GM12878 (cell line): ENCODE measurements around the gene UGT1A8.

Experiments used
- CBX5 ChIP-seq: sonication (generic); IDR thresholded peaks from 2 replicates; pipeline ENCODE4 v1.6.1; 2016; ENCODE audit warnings: low read depth, moderate library complexity, mild to moderate bottlenecking, inconsistent platforms
- CTCF ChIP-seq, 3 experiments: IDR thresholded peaks in 2 of 3; conservative IDR thresholded peaks in 1 of 3; 2 replicates each; pipeline ENCODE4 v1.5.1; 2011; ENCODE audit warnings: low read depth in 3 of 3, low read length in 3 of 3, mild to moderate bottlenecking in 3 of 3, control low read depth in 2 of 3, moderate library complexity in 2 of 3, inconsistent platforms in 1 of 3, mixed read lengths in 1 of 3; ENCODE audit not compliant: control insufficient read depth in 2 of 3, insufficient read depth in 1 of 3; ENCODE audit errors: extremely low read depth in 1 of 3
- GABPA ChIP-seq: IDR thresholded peaks from 2 replicates; pipeline ENCODE4 v1.6.1; 2014; ENCODE audit warnings: antibody characterized with exemption, low read depth, mild to moderate bottlenecking, inconsistent platforms
- REST ChIP-seq: IDR thresholded peaks from 2 replicates; pipeline ENCODE4 v1.6.1; 2012; ENCODE audit warnings: mild to moderate bottlenecking, low read depth, low read length
- TCF7 ChIP-seq: IDR thresholded peaks from 2 replicates; pipeline ENCODE4 v1.6.1; 2014; ENCODE audit warnings: antibody characterized with exemption, borderline replicate concordance

DNA sequence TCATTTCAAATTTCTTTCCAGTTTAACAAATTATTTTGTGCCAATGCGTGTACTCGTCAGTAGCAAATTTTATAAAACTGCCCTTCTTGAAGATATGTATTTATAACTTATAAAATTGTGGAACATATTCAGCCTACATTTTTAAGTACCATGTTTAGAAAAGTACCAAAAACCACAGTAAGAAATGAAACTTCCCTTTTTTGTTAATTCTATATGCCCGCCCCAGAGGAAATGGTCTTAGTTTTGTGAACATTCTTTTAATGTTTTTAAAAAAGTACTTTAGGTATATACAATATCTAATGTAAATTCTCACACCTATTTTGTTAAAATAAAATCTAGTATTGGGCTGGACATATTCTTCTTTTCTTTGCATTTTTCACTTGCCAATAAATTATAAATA is 55.5 kb downstream of the UGT1A8 start:
- TF ChIP-seq CBX5 = no peak
- no peak for TF ChIP-seq CTCF (IDR thresholded peaks at IDR 0.05 in 2 of 3, conservative IDR thresholded peaks at IDR 0.05 in 1 of 3; ENCODE audit: control insufficient read depth in 2 of 3, extremely low read depth in 1 of 3, insufficient read depth in 1 of 3, low read depth in 3 of 3, low read length in 3 of 3)
- TF ChIP-seq GABPA = no peak
- no peak for TF ChIP-seq TCF7
- TF ChIP-seq REST = no peak
